HG02870 (cell line): ENCODE results near the gene GRID2.

Experiments
- ATAC-seq: cut with Tn5 transposase; IDR thresholded peaks from one replicate; pipeline ENCODE4 v1.9.1; 2021; ENCODE audit warnings: mild to moderate bottlenecking, moderate library complexity; ENCODE audit not compliant: unreplicated experiment

The GRID2 gene

GRCh38 chr4:93467484-93468155 lies 1163.9 kb downstream of the GRID2 start:
- no peak for ATAC-seq

GRCh38 chr4:93469560-93469959 lies 1165.8 kb downstream of the GRID2 start:
- no peak for ATAC-seq

GRCh38 chr4:93475730-93476129 lies 1172.0 kb downstream of the GRID2 start:
- no peak for ATAC-seq

GRCh38 chr4:93478805-93479204 lies 1175.0 kb downstream of the GRID2 start:
- ATAC-seq: no peak

- no peak for ATAC-seq
Measured at GRCh38 chr4:93480452-93480851, 1176.7 kb downstream of the GRID2 start.

- ATAC-seq: no peak
Measured at GRCh38 chr4:93495346-93495745, 1191.6 kb downstream of the GRID2 start.

GRCh38 chr4:93501244-93501643 lies 1197.5 kb downstream of the GRID2 start:
- ATAC-seq: no peak

GRCh38 chr4:93501946-93502345 lies 1198.2 kb downstream of the GRID2 start:
- ATAC-seq: no peak

- no peak for ATAC-seq
Measured at GRCh38 chr4:93502991-93503390, 1199.2 kb downstream of the GRID2 start.

- no peak for ATAC-seq
Measured at GRCh38 chr4:93513851-93514250, 1210.1 kb downstream of the GRID2 start.

- ATAC-seq: no peak
Measured at GRCh38 chr4:93515208-93515607, 1211.4 kb downstream of the GRID2 start.

GRCh38 chr4:93529692-93530372 lies 1226.1 kb downstream of the GRID2 start:
- no peak for ATAC-seq

- ATAC-seq: no peak
Measured at GRCh38 chr4:93532234-93532633, 1228.5 kb downstream of the GRID2 start.

- no peak for ATAC-seq
Measured at GRCh38 chr4:93540562-93540961, 1236.8 kb downstream of the GRID2 start.

GRCh38 chr4:93561842-93562241 lies 1258.1 kb downstream of the GRID2 start:
- no peak for ATAC-seq

GRCh38 chr4:93568758-93569157 lies 1265.0 kb downstream of the GRID2 start:
- ATAC-seq: no peak

GRCh38 chr4:93573285-93573684 lies 1269.5 kb downstream of the GRID2 start:
- no peak for ATAC-seq

- no peak for ATAC-seq
Measured at GRCh38 chr4:93578942-93579341, 1275.2 kb downstream of the GRID2 start.

- no peak for ATAC-seq
Measured at GRCh38 chr4:93605163-93605562, 1301.4 kb downstream of the GRID2 start.

- ATAC-seq: no peak
Measured at GRCh38 chr4:93617606-93618005, 1313.8 kb downstream of the GRID2 start.

GRCh38 chr4:93633721-93634120 lies 1330.0 kb downstream of the GRID2 start:
- no peak for ATAC-seq

GRCh38 chr4:93635943-93636342 lies 1332.2 kb downstream of the GRID2 start:
- no peak for ATAC-seq

- no peak for ATAC-seq
Measured at GRCh38 chr4:93645120-93645519, 1341.4 kb downstream of the GRID2 start.
